HCEC 1CT (cell line): ENCODE results near the gene BAHCC1.

ENCODE experiments used
- DNase-seq: peaks from one replicate; pipeline ENCODE4 v3.0.0-alpha.2; 2017

Gene BAHCC1

GRCh38 chr17:81445642-81446503, 50.6 kb downstream of the BAHCC1 start:
- DNase-seq, result no peak

GRCh38 chr17:81447331-81447933, 52.2 kb downstream of the BAHCC1 start:
- no peak for DNase-seq

GRCh38 chr17:81448442-81448841, 53.2 kb downstream of the BAHCC1 start:
- DNase-seq, result no peak

GRCh38 chr17:81448950-81449349, 53.7 kb downstream of the BAHCC1 start:
- no peak for DNase-seq

- no peak for DNase-seq
Observed at GRCh38 chr17:81449351-81449750, 54.1 kb downstream of the BAHCC1 start.

- no peak for DNase-seq
Observed at GRCh38 chr17:81451823-81452222, 56.6 kb downstream of the BAHCC1 start.

- DNase-seq, result no peak
Observed at GRCh38 chr17:81452551-81452950, 57.3 kb downstream of the BAHCC1 start.

GRCh38 chr17:81453076-81453475, 57.8 kb downstream of the BAHCC1 start:
- no peak for DNase-seq

GRCh38 chr17:81453712-81454111, 58.5 kb downstream of the BAHCC1 start:
- no peak for DNase-seq

GRCh38 chr17:81454473-81454872, 59.2 kb downstream of the BAHCC1 start:
- DNase-seq, result no peak

GRCh38 chr17:81455387-81455786, 60.1 kb downstream of the BAHCC1 start:
- no peak for DNase-seq

GRCh38 chr17:81456091-81456490, 60.8 kb downstream of the BAHCC1 start:
- DNase-seq, result no peak

- DNase-seq, result no peak
Observed at GRCh38 chr17:81456798-81457197, 61.5 kb downstream of the BAHCC1 start.

GRCh38 chr17:81457401-81457800, 62.1 kb downstream of the BAHCC1 start:
- no peak for DNase-seq

GRCh38 chr17:81457917-81458555, 62.8 kb downstream of the BAHCC1 start:
- no peak for DNase-seq

GRCh38 chr17:81458628-81459027, 63.4 kb downstream of the BAHCC1 start:
- no peak for DNase-seq

- DNase-seq, result no peak
Observed at GRCh38 chr17:81459224-81459623, 64.0 kb downstream of the BAHCC1 start.

GRCh38 chr17:81459864-81460263, 64.6 kb downstream of the BAHCC1 start:
- DNase-seq, result no peak

GRCh38 chr17:81460856-81461460, 65.7 kb downstream of the BAHCC1 start:
- no peak for DNase-seq

GRCh38 chr17:81461607-81462500, 66.6 kb downstream of the BAHCC1 start:
- DNase-seq, result no peak

GRCh38 chr17:81462506-81463125, 67.4 kb downstream of the BAHCC1 start:
- no peak for DNase-seq

- no peak for DNase-seq
Observed at GRCh38 chr17:81463506-81463905, 68.2 kb downstream of the BAHCC1 start.
